Lower lobe of right lung (tissue), 2 donors: ENCODE data around the gene TRAFD1. TPM values are rescaled to one million over a fixed set of nuclear protein-coding genes. Genes with fewer than 3 reads are reported as not detected.

ENCODE experiments used
- ATAC-seq, 2 donors: fragments of 200-7000 bp; cut with Tn5 transposase; one replicate each; pipeline ENCODE4 v1.9.1; 2020 to 2022; ENCODE audit warnings: mild to moderate bottlenecking in 2 of 2, moderate library complexity in 2 of 2
- DNase-seq: peaks from one replicate; pipeline ENCODE4 v3.0.0-alpha.2; 2020
- H3K27ac ChIP-seq: fragments of 200-600 bp; one replicate; pipeline ENCODE4 v1.8.0; 2022
- H3K27me3 ChIP-seq: fragments of 200-600 bp; one replicate; pipeline ENCODE4 v1.8.0; 2022; ENCODE audit warnings: low read depth
- H3K36me3 ChIP-seq: fragments of 200-600 bp; one replicate; pipeline ENCODE4 v1.8.0; 2022; ENCODE audit warnings: mild to moderate bottlenecking
- H3K4me1 ChIP-seq: fragments of 200-600 bp; one replicate; pipeline ENCODE4 v1.8.0; 2022
- H3K4me3 ChIP-seq: fragments of 200-600 bp; one replicate; pipeline ENCODE4 v1.8.0; 2022; ENCODE audit warnings: mild to moderate bottlenecking
- H3K9me3 ChIP-seq: fragments of 200-600 bp; one replicate; pipeline ENCODE4 v1.8.0; 2022
- CTCF ChIP-seq: fragments of 200-600 bp; IDR thresholded peaks from one replicate; pipeline ENCODE4 v1.8.0; 2022; ENCODE audit warnings: antibody characterized with exemption, mild to moderate bottlenecking
- intact Hi-C: fragments of 100-400 bp; cut with DNase I; formaldehyde crosslinking; loops from one replicate; pipeline ENCODE4 v1.11.0; 2022
- total RNA-seq: library from RNA; stranded (reverse); fragmentation: NEBNext Ultra II Directional; extraction: Animal tissue kit (Norgen Biotek cat#: 25700); gene quantifications from one replicate; pipeline ENCODE4 v1.2.1, GENCODE V29; 2021
- donor health status: DM: no; HTN: yes; CAD: no; lungs with severe emphysema.

The TRAFD1 gene
- total RNA-seq, 1 donor from 2014 or later, result 42.5 TPM

GRCh38 chr12:112130441-112130998, 5.2 kb downstream of the TRAFD1 start:
- peaks cover 25% of the 10 kb centered on the region for H3K36me3 ChIP-seq
- no peak for TF ChIP-seq CTCF
- no peak for DNase-seq
- no peaks in the 10 kb centered on the region for H3K9me3 ChIP-seq
- H3K4me3 ChIP-seq, result peak overlapping the region; percentile 32
- peaks cover 75% of the 10 kb centered on the region for H3K4me1 ChIP-seq
- peak overlapping the region; percentile 78 for H3K27ac ChIP-seq
- H3K27me3 ChIP-seq, result no peaks in the 10 kb centered on the region
- intact Hi-C loops, result no loop called here
- ATAC-seq, result peak; percentile 33 to 65

GRCh38 chr12:112131686-112132085, 6.3 kb downstream of the TRAFD1 start:
- ATAC-seq, result no peak
- no peak overlapping the region for H3K4me3 ChIP-seq
- intact Hi-C loops, result no loop called here
- no peak for TF ChIP-seq CTCF
- H3K27ac ChIP-seq, result no peak overlapping the region
- peaks cover 69% of the 10 kb centered on the region for H3K4me1 ChIP-seq
- DNase-seq, result no peak
- no peaks in the 10 kb centered on the region for H3K27me3 ChIP-seq
- no peaks in the 10 kb centered on the region for H3K9me3 ChIP-seq
- peaks cover 37% of the 10 kb centered on the region for H3K36me3 ChIP-seq

- intact Hi-C loops, result no loop called here
- no peak for TF ChIP-seq CTCF
- peaks cover 64% of the 10 kb centered on the region for H3K4me1 ChIP-seq
- H3K27ac ChIP-seq, result no peak overlapping the region
- no peaks in the 10 kb centered on the region for H3K27me3 ChIP-seq
- peaks cover 54% of the 10 kb centered on the region for H3K36me3 ChIP-seq
- DNase-seq, result no peak
- no peak for ATAC-seq
- no peaks in the 10 kb centered on the region for H3K9me3 ChIP-seq
- H3K4me3 ChIP-seq, result no peak overlapping the region
Measured at GRCh38 chr12:112133418-112133817, 8.1 kb downstream of the TRAFD1 start.

- intact Hi-C loops, result no loop called here
- Histone ChIP-seq H3K36me3 (peaks cover 67% of the 10 kb centered on the region), H3K4me1 (peaks cover 51% of the 10 kb centered on the region), H3K4me3 (no peak overlapping the region), H3K27me3 (no peaks in the 10 kb centered on the region), H3K27ac (no peak overlapping the region), H3K9me3 (no peaks in the 10 kb centered on the region)
- TF ChIP-seq CTCF, result no peak
- DNase-seq, result no peak
- ATAC-seq, result peak; percentile 1 to 27
Measured at GRCh38 chr12:112134731-112135130, 9.4 kb downstream of the TRAFD1 start.

- Histone ChIP-seq H3K9me3 (no peaks in the 10 kb centered on the region), H3K36me3 (peaks cover 100% of the 10 kb centered on the region), H3K27me3 (no peaks in the 10 kb centered on the region), H3K27ac (peak overlapping the region; percentile 3), H3K4me3 (no peak overlapping the region), H3K4me1 (peaks cover 13% of the 10 kb centered on the region)
- DNase-seq, result no peak
- ATAC-seq, result peak in 1 of 2 donors; percentile 5
- no peak for TF ChIP-seq CTCF
- intact Hi-C loops, result no loop called here
Measured at GRCh38 chr12:112140728-112141127, 15.4 kb downstream of the TRAFD1 start.

GRCh38 chr12:112146123-112146522, 20.8 kb downstream of the TRAFD1 start:
- Histone ChIP-seq H3K27me3 (no peaks in the 10 kb centered on the region), H3K4me1 (no peaks in the 10 kb centered on the region), H3K4me3 (no peak overlapping the region), H3K27ac (no peak overlapping the region), H3K36me3 (peaks cover 99% of the 10 kb centered on the region), H3K9me3 (no peaks in the 10 kb centered on the region)
- ATAC-seq (no peak), DNase-seq (no peak)
- intact Hi-C loops, result no loop called here
- TF ChIP-seq CTCF, result no peak
